ENCODE measurements around the gene ZFP37. TPM values are rescaled to one million over a fixed set of nuclear protein-coding genes. Genes with fewer than 3 reads are reported as not detected.

The ZFP37 gene
- 1.4 to 2.0 TPM (median 1.7 TPM) in 5 replicates for total RNA-seq (2022; extraction: Qiagen RNA extraction)

GRCh38 chr9:113056191-113057106 is at the start of gene ZFP37:
Gene ZFP37 (minus strand): TSS chr9:113056724. CDS start chr9:113056688, 36 bp downstream.

GRCh38 chr9:113011911-113012381 is 44.6 kb downstream of the ZFP37 start, which contains the start of gene ZNF883:
Gene ZNF883 (minus strand): TSS chr9:113012192.

Other genes with a start within 250 kb of the ZFP37 start
- not detected in 5 replicates for gene SLC46A2, start 165.8 kb downstream of the ZFP37 start, total RNA-seq (2022; extraction: Qiagen RNA extraction)
- gene ZNF883, start 44.5 kb downstream of the ZFP37 start, total RNA-seq (2022; extraction: Qiagen RNA extraction): 0.79 to 1.1 TPM (median 1.0 TPM) in 5 replicates
- gene SLC31A2, start 94.3 kb upstream of the ZFP37 start, total RNA-seq (2022; extraction: Qiagen RNA extraction): 6.6 to 8.0 TPM (median 7.1 TPM) in 5 replicates
- gene FKBP15, start 164.6 kb upstream of the ZFP37 start, total RNA-seq (2022; extraction: Qiagen RNA extraction): 15.5 to 18.5 TPM (median 18.0 TPM) in 5 replicates
- gene SLC31A1, start 164.8 kb upstream of the ZFP37 start, total RNA-seq (2022; extraction: Qiagen RNA extraction): 18.9 to 21.7 TPM (median 20.3 TPM) in 5 replicates
- 41.7 to 63.9 TPM (median 48.5 TPM) in 5 replicates for gene CDC26, start 218.8 kb upstream of the ZFP37 start, total RNA-seq (2022; extraction: Qiagen RNA extraction)
- 55.9 to 60.3 TPM (median 57.5 TPM) in 5 replicates for gene PRPF4, start 218.9 kb upstream of the ZFP37 start, total RNA-seq (2022; extraction: Qiagen RNA extraction)
- 0.07 to 0.17 TPM (median 0.11 TPM) in 3 of 5 replicates, not detected in the others for gene RNF183, start 246.7 kb upstream of the ZFP37 start, total RNA-seq (2022; extraction: Qiagen RNA extraction)

Measured in A549 treated with dexamethasone at 1 μM for 4 hours (cell line).